ENCODE results near the gene HIKESHI. TPM values are rescaled to one million over a fixed set of nuclear protein-coding genes. Genes with fewer than 3 reads are reported as not detected.

HIKESHI gene
- total RNA-seq, 1 experiment from 2014 or later, result 38.2 TPM

DNA sequence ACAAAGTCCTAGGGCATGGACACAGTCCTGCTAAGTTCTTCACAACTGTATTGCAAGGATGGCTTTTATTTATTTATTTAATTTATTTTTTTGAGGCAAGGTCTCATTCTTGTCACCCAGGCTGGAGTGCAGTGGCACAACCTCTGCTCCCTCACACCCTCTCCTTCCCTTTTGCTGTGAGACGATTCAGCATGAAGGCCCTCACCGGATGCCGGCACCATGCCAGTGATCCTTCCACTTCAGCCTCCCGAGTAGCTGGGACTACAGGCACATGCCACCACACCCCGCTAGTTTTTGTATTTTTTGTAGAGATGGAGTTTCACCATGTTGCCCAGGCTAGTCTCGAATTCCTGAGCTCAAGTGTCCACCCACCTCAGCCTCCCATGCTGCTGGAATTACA, 39.7 kb upstream of the HIKESHI start:
- Histone ChIP-seq H3K27me3 (ENCODE audit: insufficient read depth, low read length) (no peaks in the 10 kb centered on the region), H3K9me3 (ENCODE audit: control insufficient read depth in 1 of 2, insufficient read depth in 1 of 2, low read depth in 1 of 2, low read length in 2 of 2) (no peaks in the 10 kb centered on the region), H3K79me2 (ENCODE audit: insufficient read depth, low read length) (peaks cover 8% of the 10 kb centered on the region; the same call in 1 of the 2 replicates), H4K20me1 (ENCODE audit: insufficient read depth) (no peaks in the 10 kb centered on the region), H3K9me2 (ENCODE audit: insufficient read depth) (no peaks in the 10 kb centered on the region), H2AFZ (ENCODE audit: low read depth, low read length, poor library complexity, severe bottlenecking) (no peak overlapping the region), H3K27ac (ENCODE audit: low read depth, low read length) (no peak overlapping the region), H3K4me2 (ENCODE audit: low read length) (no peak overlapping the region), H3K4me3 (replicated peaks in 1 of 2; ENCODE audit: low read depth in 1 of 2, low read length in 2 of 2) (no peak overlapping the region), H3K4me1 (ENCODE audit: control insufficient read depth in 1 of 2, insufficient read depth in 2 of 2, low read length in 2 of 2) (no peaks in the 10 kb centered on the region), H3K36me3 (ENCODE audit: control insufficient read depth in 1 of 2, insufficient read depth in 2 of 2, low read length in 2 of 2) (peaks cover 2 to 9% of the 10 kb centered on the region in 2 experiments; a peak in 1 of 4 replicates), H3K9ac (ENCODE audit: low read length) (no peak overlapping the region)
- no TSS peak for BruUV-seq (replicated peaks)
- CTCF ChIA-PET, result no interaction called here
- no peak for TF ChIP-seq JUND (IDR thresholded peaks at IDR 0.05)
- TF ChIP-seq, protein P1, sequence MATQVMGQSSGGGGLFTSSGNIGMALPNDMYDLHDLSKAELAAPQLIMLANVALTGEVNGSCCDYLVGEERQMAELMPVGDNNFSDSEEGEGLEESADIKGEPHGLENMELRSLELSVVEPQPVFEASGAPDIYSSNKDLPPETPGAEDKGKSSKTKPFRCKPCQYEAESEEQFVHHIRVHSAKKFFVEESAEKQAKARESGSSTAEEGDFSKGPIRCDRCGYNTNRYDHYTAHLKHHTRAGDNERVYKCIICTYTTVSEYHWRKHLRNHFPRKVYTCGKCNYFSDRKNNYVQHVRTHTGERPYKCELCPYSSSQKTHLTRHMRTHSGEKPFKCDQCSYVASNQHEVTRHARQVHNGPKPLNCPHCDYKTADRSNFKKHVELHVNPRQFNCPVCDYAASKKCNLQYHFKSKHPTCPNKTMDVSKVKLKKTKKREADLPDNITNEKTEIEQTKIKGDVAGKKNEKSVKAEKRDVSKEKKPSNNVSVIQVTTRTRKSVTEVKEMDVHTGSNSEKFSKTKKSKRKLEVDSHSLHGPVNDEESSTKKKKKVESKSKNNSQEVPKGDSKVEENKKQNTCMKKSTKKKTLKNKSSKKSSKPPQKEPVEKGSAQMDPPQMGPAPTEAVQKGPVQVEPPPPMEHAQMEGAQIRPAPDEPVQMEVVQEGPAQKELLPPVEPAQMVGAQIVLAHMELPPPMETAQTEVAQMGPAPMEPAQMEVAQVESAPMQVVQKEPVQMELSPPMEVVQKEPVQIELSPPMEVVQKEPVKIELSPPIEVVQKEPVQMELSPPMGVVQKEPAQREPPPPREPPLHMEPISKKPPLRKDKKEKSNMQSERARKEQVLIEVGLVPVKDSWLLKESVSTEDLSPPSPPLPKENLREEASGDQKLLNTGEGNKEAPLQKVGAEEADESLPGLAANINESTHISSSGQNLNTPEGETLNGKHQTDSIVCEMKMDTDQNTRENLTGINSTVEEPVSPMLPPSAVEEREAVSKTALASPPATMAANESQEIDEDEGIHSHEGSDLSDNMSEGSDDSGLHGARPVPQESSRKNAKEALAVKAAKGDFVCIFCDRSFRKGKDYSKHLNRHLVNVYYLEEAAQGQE (IDR thresholded peaks at IDR 0.05; ENCODE audit: low read depth), result no peak
- no peak for TF ChIP-seq SRF (IDR thresholded peaks at IDR 0.05; ENCODE audit: low read depth)
- no peak for TF ChIP-seq SP1 (IDR thresholded peaks at IDR 0.05; ENCODE audit: low read depth)
- no peak for TF ChIP-seq EZH2phosphoT487 (IDR thresholded peaks at IDR 0.05; ENCODE audit: borderline replicate concordance)
- no peak for TF ChIP-seq CEBPB (IDR thresholded peaks at IDR 0.05; ENCODE audit: low read depth)
- TF ChIP-seq POLR2A (IDR thresholded peaks at IDR 0.05; ENCODE audit: borderline replicate concordance, extremely low read depth, insufficient read depth, insufficient read length), result no peak
- POLR2A ChIA-PET, result no interaction called here
- intact Hi-C loops (cut with micrococcal nuclease), result no loop called here
- DNase-seq (ENCODE audit: low read depth, low spot score) (no peak), ATAC-seq (no peak)
- RAD21 ChIA-PET (ENCODE audit: low non-redundant PET in 1 of 2, low total read pairs in 2 of 2, uncharacterized antibody in 2 of 2, unreplicated experiment in 2 of 2), result no interaction called here

DNA sequence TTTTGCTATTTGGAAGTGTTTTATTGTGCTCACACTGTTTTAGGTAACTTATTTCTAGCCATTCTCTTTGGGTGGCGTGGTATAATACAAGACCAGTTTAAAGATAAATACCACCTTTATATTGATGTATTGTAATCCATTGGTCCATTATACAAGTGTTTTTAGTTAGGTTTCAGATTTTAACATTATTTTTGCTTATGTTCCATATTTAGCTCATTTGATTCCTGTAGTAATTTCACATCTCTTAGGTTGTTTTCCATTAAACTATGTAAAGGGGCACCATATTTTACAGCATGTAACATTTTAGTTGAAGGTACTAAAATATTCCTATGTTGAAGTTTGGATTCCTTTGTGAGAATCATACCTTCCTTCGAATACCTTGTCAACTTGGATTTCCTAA, 37.4 kb upstream of the HIKESHI start:
- Histone ChIP-seq H3K4me2 (ENCODE audit: low read length) (no peak overlapping the region), H3K9me2 (ENCODE audit: insufficient read depth) (no peaks in the 10 kb centered on the region), H3K36me3 (ENCODE audit: control insufficient read depth in 1 of 2, insufficient read depth in 2 of 2, low read length in 2 of 2) (peaks cover 2 to 13% of the 10 kb centered on the region in 2 experiments; a peak in 1 of 4 replicates), H3K27ac (ENCODE audit: low read depth, low read length) (no peak overlapping the region), H4K20me1 (ENCODE audit: insufficient read depth) (no peaks in the 10 kb centered on the region), H3K79me2 (ENCODE audit: insufficient read depth, low read length) (peaks cover 12% of the 10 kb centered on the region), H3K4me1 (ENCODE audit: control insufficient read depth in 1 of 2, insufficient read depth in 2 of 2, low read length in 2 of 2) (no peaks in the 10 kb centered on the region), H3K27me3 (ENCODE audit: insufficient read depth, low read length) (no peaks in the 10 kb centered on the region), H2AFZ (ENCODE audit: low read depth, low read length, poor library complexity, severe bottlenecking) (no peak overlapping the region), H3K9me3 (ENCODE audit: control insufficient read depth in 1 of 2, insufficient read depth in 1 of 2, low read depth in 1 of 2, low read length in 2 of 2) (no peaks in the 10 kb centered on the region), H3K9ac (ENCODE audit: low read length) (no peak overlapping the region), H3K4me3 (replicated peaks in 1 of 2; ENCODE audit: low read depth in 1 of 2, low read length in 2 of 2) (no peak overlapping the region)
- no peak for TF ChIP-seq POLR2AphosphoS5 (IDR thresholded peaks at IDR 0.05; ENCODE audit: low read depth, low read length)
- TF ChIP-seq CEBPB (IDR thresholded peaks at IDR 0.05; ENCODE audit: low read depth), result no peak
- no peak for TF ChIP-seq EZH2phosphoT487 (IDR thresholded peaks at IDR 0.05; ENCODE audit: borderline replicate concordance)
- TF ChIP-seq, protein P2, sequence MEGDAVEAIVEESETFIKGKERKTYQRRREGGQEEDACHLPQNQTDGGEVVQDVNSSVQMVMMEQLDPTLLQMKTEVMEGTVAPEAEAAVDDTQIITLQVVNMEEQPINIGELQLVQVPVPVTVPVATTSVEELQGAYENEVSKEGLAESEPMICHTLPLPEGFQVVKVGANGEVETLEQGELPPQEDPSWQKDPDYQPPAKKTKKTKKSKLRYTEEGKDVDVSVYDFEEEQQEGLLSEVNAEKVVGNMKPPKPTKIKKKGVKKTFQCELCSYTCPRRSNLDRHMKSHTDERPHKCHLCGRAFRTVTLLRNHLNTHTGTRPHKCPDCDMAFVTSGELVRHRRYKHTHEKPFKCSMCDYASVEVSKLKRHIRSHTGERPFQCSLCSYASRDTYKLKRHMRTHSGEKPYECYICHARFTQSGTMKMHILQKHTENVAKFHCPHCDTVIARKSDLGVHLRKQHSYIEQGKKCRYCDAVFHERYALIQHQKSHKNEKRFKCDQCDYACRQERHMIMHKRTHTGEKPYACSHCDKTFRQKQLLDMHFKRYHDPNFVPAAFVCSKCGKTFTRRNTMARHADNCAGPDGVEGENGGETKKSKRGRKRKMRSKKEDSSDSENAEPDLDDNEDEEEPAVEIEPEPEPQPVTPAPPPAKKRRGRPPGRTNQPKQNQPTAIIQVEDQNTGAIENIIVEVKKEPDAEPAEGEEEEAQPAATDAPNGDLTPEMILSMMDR (IDR thresholded peaks at IDR 0.05 in 2 of 3, conservative IDR thresholded peaks at IDR 0.05 in 1 of 3; ENCODE audit: borderline replicate concordance in 1 of 3, insufficient read depth in 1 of 3, low read depth in 2 of 3, low read length in 2 of 3), result no peak
- no peak for TF ChIP-seq POLR2A (IDR thresholded peaks at IDR 0.05; ENCODE audit: borderline replicate concordance, extremely low read depth, insufficient read depth, insufficient read length)
- RAD21 ChIA-PET (ENCODE audit: low non-redundant PET in 1 of 2, low total read pairs in 2 of 2, uncharacterized antibody in 2 of 2, unreplicated experiment in 2 of 2), result no interaction called here
- no TSS peak for BruUV-seq (replicated peaks)
- ATAC-seq (no peak), DNase-seq (ENCODE audit: low read depth, low spot score) (no peak)
- POLR2A ChIA-PET, result no interaction called here
- intact Hi-C loops (cut with micrococcal nuclease), result no loop called here
- CTCF ChIA-PET, result no interaction called here
